Activated naive CD4-positive, alpha-beta T cell treated with anti-CD3 and anti-CD28 coated beads, Interleukin-2, amount 50 U/mL, for 72 hours (primary cell): ENCODE data around the gene NDRG4. TPM values are rescaled to one million over a fixed set of nuclear protein-coding genes. Genes with fewer than 3 reads are reported as not detected.
A peak's percentile ranks its signal among the peaks of the same experiment; 100 is the strongest.

Source experiments
- ATAC-seq, 2 donors: fragments of 150-1000 bp; cut with Tn5 transposase; 2 replicates each; pipeline ENCODE4 v1.10.0; 2021; ENCODE audit warnings: mild to moderate bottlenecking in 2 of 2, moderate library complexity in 2 of 2
- DNase-seq, 2 donors: peaks; one replicate each; pipeline ENCODE4 v3.0.0; 2021 to 2022; ENCODE audit warnings: low spot score in 2 of 2
- H3K27ac Mint-ChIP-seq, 2 donors: one replicate each; pipeline ENCODE4 v1.8.0; 2022; ENCODE audit warnings: mild to moderate bottlenecking in 2 of 2, mixed read lengths in 2 of 2
- H3K36me3 Mint-ChIP-seq, 2 donors: one replicate each; pipeline ENCODE4 v1.8.0; 2022; ENCODE audit warnings: mixed read lengths in 2 of 2
- H3K9me3 Mint-ChIP-seq, 2 donors: one replicate each; pipeline ENCODE4 v1.8.0; 2022; ENCODE audit warnings: mixed read lengths in 2 of 2
- total RNA-seq, 2 donors: library from RNA; stranded (reverse); gene quantifications; one replicate each; pipeline ENCODE4 v1.2.3, GENCODE V29; 2022

The NDRG4 gene
- total RNA-seq, 2 donors from 2014 or later, result 4.7 to 15.6 TPM

GRCh38 chr16:58511933-58512815, 12.2 kb downstream of the NDRG4 start:
- ATAC-seq (peak; percentile 30 to 50), DNase-seq (peak; percentile 76 to 90)
- Mint-ChIP-seq H3K36me3 (peaks cover 4 to 8% of the 10 kb centered on the region in 2 donors), H3K27ac (peak overlapping the region; percentile 8 to 54), H3K9me3 (no peaks in the 10 kb centered on the region)

DNA sequence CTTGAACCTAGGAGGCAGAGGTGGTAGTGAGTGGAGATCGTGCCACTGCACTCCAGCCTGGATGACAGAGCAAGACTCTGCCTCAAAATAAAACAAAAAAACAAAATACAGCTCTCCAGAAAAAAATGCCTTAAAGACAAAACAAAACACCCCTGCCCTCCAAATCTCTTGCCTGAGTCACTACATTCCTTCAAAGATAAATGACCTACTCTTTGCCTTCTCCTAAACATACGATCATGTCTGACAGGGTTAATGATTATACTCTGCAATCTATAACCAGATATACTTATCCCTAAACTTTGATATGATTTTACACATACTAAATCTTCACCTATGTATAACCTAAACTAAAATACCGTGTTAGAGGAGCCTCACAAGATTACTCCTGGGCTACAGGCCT, 13.9 kb downstream of the NDRG4 start:
- H3K27ac Mint-ChIP-seq, result no peak overlapping the region
- H3K36me3 Mint-ChIP-seq, result peaks cover 4 to 9% of the 10 kb centered on the region in 2 donors
- H3K9me3 Mint-ChIP-seq, result no peaks in the 10 kb centered on the region
- ATAC-seq (no peak), DNase-seq (no peak)

- no peaks in the 10 kb centered on the region for H3K9me3 Mint-ChIP-seq
- peak; percentile 76 to 94 for ATAC-seq
Observed at GRCh38 chr16:58515125-58515870, 15.4 kb downstream of the NDRG4 start, which contains the start of gene SETD6. SETD6 (plus strand) TSS chr16:58515517; CDS start chr16:58515538, 21 bp downstream.

DNA sequence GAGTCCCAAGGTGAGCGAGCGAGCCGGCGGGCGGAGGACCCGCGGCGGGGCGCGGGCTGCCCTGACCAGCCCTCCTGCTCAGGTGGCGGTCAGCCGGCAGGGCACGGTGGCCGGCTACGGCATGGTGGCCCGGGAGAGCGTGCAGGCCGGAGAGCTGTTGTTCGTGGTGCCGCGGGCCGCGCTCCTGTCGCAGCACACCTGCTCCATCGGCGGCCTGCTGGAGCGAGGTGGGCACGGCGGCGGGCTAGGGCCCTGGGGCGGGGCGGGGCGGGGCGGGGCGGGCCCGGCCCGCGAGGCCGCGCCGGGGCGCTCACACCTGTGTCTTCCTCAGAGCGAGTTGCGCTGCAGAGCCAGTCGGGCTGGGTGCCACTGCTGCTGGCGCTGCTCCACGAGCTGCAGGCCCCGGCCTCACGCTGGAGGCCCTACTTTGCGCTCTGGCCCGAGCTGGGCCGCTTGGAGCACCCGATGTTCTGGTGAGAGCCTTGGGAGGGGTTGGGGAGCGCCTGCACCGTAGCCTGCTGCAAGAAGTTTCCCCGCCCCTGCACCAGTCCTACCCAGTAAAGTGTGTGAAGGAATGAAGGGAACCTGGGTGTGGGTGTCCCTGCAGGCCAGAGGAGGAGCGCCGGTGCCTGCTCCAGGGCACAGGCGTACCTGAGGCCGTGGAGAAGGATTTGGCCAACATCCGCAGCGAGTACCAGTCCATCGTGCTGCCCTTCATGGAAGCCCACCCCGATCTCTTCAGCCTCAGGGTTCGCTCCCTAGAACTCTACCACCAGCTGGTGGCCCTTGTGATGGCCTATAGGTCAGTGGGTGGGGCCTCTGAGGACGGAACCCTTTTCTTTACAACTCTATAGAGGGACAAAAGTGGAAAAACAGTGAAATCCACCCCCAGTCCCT, 16.2 kb downstream of the NDRG4 start:
- ATAC-seq (peak; percentile 42 to 67), DNase-seq (peak in 1 of 2 donors; percentile 60)
- Mint-ChIP-seq H3K36me3 (peaks cover 13 to 17% of the 10 kb centered on the region in 2 donors), H3K9me3 (no peaks in the 10 kb centered on the region), H3K27ac (peak overlapping the region; percentile 84 to 97)

More at GRCh38 chr16:58515125-58515870, 15.4 kb downstream of the NDRG4 start, which contains the start of gene SETD6:
- DNase-seq, result peak; percentile 81 to 86
- Mint-ChIP-seq H3K36me3 (peaks cover 4 to 9% of the 10 kb centered on the region in 2 donors), H3K27ac (peak within 1 kb of the TSS; percentile 84 to 97)

DNA sequence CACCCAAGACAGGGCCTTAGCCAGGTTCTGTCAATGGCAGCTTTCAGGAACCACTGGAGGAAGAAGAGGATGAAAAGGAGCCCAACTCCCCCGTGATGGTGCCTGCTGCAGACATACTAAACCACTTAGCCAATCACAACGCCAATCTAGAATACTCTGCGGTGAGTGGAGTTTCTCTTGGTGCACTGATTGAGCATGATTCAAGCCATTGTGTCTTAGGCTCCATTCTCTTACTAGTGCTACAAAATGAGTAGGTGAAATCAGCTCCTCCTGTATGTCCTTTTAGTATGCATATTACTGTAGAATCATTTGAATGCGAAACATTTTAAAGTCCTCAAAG, 16.8 kb downstream of the NDRG4 start:
- peak overlapping the region in 1 of 2 donors; percentile 35 for H3K27ac Mint-ChIP-seq
- no peaks in the 10 kb centered on the region for H3K9me3 Mint-ChIP-seq
- DNase-seq, result no peak
- ATAC-seq, result no peak
- H3K36me3 Mint-ChIP-seq, result peaks cover 15 to 19% of the 10 kb centered on the region in 2 donors

DNA sequence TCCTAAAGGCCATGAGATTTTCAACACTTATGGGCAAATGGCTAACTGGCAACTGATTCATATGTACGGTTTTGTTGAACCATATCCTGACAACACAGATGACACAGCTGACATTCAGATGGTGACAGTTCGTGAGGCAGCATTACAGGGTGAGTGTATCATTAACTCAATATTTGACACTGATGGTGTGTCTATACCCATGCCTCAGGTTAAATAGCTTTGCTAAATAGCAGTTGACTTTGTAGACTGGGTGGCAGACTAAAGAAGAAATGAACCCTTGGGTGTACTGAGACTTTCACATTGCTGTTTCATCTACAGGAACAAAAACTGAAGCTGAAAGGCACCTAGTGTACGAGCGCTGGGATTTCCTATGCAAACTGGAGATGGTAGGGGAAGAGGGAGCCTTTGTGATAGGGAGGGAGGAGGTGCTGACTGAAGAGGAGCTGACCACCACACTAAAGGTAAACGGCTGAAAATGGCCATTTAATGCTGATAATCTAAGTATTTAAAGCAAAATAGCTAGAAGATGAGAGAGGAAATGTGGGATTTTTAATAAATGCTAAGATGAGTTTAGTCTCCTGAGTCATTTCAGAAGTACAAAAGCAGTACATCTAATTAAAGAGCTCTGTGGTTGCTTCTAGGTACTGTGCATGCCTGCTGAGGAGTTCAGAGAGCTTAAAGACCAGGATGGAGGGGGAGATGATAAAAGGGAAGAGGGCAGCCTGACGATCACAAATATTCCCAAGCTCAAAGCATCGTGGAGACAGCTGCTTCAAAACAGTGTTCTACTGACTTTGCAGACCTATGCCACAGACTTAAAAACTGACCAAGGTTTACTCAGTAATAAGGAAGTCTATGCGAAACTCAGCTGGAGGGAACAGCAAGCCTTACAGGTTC, 18.4 kb downstream of the NDRG4 start:
- Mint-ChIP-seq H3K27ac (peak overlapping the region; percentile 3 to 72), H3K36me3 (peaks cover 19 to 29% of the 10 kb centered on the region in 2 donors), H3K9me3 (no peaks in the 10 kb centered on the region)
- no peak for DNase-seq
- no peak for ATAC-seq

GRCh38 chr16:58518980-58519368, 19.0 kb downstream of the NDRG4 start:
- H3K9me3 Mint-ChIP-seq, result no peaks in the 10 kb centered on the region
- peaks cover 19 to 31% of the 10 kb centered on the region in 2 donors for H3K36me3 Mint-ChIP-seq
- peak overlapping the region; percentile 3 to 72 for H3K27ac Mint-ChIP-seq
- DNase-seq, result no peak
- no peak for ATAC-seq

DNA sequence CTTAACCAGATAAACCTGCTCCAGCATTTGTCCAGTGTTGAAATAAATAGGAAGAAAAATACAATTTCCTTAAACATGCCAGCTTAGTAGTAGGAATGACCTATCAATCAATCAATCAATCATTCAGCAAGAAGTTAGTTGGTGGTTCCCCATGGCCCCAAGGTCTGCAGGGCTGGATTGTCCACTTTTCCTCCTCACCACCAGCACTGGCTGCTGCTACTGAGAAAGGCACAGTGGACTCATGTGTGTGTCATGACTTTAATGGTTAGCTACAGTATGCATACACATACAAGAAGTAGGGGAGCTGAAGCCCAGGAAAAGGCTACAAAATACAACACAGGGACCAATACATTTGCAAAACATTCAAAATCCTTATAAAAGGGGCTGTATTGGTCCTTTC, 19.8 kb downstream of the NDRG4 start:
- Mint-ChIP-seq H3K36me3 (peaks cover 19 to 38% of the 10 kb centered on the region in 2 donors), H3K9me3 (no peaks in the 10 kb centered on the region), H3K27ac (no peak overlapping the region)
- ATAC-seq, result no peak
- DNase-seq, result no peak

DNA sequence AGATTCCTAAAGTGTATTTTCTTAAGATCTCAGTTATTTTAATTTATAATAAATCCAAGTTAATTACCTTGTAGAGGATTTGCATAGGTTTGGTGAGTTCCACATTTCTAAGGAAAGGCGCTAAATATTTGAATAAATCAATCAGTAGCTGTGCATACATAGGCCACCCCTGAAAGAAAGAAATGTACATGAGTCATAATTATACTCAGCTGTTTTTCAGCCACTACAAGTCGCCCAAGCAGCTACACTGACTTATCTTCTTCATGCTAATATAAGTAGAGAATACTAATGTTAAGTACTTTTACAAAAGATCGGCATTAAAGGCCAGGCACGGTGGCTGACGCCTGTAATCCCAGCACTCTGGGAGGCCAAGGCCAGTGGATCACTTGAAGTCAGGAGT, 30.2 kb downstream of the NDRG4 start:
- Mint-ChIP-seq H3K36me3 (peaks cover 27 to 44% of the 10 kb centered on the region in 2 donors), H3K9me3 (no peaks in the 10 kb centered on the region), H3K27ac (peak overlapping the region in 1 of 2 donors; percentile 65)
- no peak for ATAC-seq
- DNase-seq, result no peak

DNA sequence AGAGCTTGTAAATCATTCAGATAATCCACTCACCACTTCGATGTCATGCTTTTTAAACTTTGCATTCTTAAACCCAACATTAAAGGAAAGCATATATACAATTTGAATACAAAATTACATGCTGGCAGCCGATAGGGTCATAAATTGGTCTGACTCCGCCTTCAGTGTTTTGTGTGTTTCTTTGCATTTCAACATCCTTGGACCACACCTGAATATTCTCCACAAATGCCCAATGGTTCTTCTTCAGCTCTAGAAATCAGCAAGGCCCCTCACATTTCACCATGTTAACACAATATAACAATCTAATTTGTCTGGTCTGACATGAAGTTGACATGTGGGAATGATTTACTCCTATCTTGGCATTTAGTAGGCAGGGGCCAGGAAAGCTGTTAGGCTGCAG, 32.5 kb downstream of the NDRG4 start:
- Mint-ChIP-seq H3K9me3 (no peaks in the 10 kb centered on the region), H3K27ac (no peak overlapping the region), H3K36me3 (peaks cover 27 to 47% of the 10 kb centered on the region in 2 donors)
- no peak for ATAC-seq
- no peak for DNase-seq

DNA sequence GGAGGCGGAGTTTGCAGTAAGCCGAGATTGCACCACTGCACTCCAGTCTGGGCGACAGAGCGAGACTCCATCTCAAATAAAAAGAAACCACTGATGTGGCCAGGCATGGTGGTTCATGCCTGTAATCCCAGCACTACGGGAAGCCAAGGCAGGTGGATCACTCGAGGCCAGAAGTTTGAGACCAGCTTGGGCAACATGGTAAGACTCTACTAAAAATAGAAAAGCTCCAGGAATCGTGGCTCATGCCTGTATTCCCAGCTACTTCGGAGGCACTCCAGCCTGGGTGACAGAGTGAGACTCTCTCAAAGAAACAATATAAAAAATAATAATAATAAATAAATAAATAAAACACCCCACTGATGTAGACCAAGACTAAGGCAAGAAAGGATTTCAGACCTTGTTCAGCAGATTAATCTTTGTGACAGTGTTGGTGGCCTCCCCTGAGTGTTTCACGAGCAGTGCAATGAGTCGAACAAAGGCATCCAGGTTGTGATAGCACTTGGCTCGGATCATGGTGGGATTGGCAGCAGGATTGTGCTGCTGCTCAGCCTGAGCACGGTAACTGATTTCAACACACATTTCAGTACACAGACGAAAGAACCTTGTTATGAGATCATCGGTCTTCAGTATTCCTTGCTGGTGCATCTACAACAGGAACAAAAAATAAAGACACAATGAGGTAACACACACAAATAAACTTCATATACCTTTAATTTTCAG, 34.0 kb downstream of the NDRG4 start:
- H3K27ac Mint-ChIP-seq, result no peak overlapping the region
- DNase-seq (no peak), ATAC-seq (no peak)
- H3K36me3 Mint-ChIP-seq, result peaks cover 37 to 56% of the 10 kb centered on the region in 2 donors
- H3K9me3 Mint-ChIP-seq, result no peaks in the 10 kb centered on the region

DNA sequence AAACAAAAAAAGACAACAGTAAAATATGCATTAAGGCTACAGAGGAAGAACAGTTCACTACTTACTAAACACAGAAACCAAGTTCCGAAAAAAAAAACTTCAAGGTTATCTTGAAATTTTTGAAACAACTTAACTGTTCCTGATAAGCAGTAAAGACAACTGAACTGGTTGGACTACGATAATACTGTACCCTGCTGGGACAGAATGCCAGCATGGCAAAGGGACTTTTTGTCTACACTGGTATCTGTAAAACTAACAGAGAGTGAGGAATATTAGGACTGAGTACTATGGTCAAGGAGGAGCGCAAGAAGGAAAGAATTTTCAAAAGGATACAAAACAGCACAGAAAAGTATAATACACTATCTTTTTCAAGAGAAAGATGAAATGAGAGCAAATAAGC, 35.2 kb downstream of the NDRG4 start:
- Mint-ChIP-seq H3K9me3 (no peaks in the 10 kb centered on the region), H3K27ac (no peak overlapping the region), H3K36me3 (peaks cover 40 to 60% of the 10 kb centered on the region in 2 donors)
- ATAC-seq (no peak), DNase-seq (no peak)

- H3K36me3 Mint-ChIP-seq, result peaks cover 35 to 60% of the 10 kb centered on the region in 2 donors
- ATAC-seq (no peak), DNase-seq (no peak)
- no peak overlapping the region for H3K27ac Mint-ChIP-seq
- H3K9me3 Mint-ChIP-seq, result no peaks in the 10 kb centered on the region
Observed at GRCh38 chr16:58536278-58536677, 36.3 kb downstream of the NDRG4 start.

- H3K27ac Mint-ChIP-seq, result no peak overlapping the region
- ATAC-seq (no peak), DNase-seq (no peak)
- peaks cover 29 to 50% of the 10 kb centered on the region in 2 donors for H3K36me3 Mint-ChIP-seq
- no peaks in the 10 kb centered on the region for H3K9me3 Mint-ChIP-seq
Observed at GRCh38 chr16:58537124-58537906, 37.4 kb downstream of the NDRG4 start.
